Neutrophil (primary cell): ENCODE data around the gene IRGM.
"Not testable (repeated sequence)": the region's sequence is repeated elsewhere in the genome, so short reads cannot be mapped to it uniquely, and the experiment has no call there.

Source experiments
- H3K27ac ChIP-seq: fragments of 200-600 bp; sonication (generic); 2 replicates; pipeline ENCODE4 v1.5.1; 2016; ENCODE audit warnings: mild to moderate bottlenecking, moderate library complexity
- H3K27me3 ChIP-seq: fragments of 200-600 bp; sonication (generic); 2 replicates; pipeline ENCODE4 v1.6.0; 2016; ENCODE audit warnings: mild to moderate bottlenecking
- H3K36me3 ChIP-seq: fragments of 200-600 bp; sonication (generic); 2 replicates; pipeline ENCODE4 v1.5.1; 2017
- H3K4me1 ChIP-seq, 2 experiments: fragments of 200-600 bp in 1 of 2; sonication (generic) in 1 of 2; 1 replicate in 1 of 2; 2 replicates in 1 of 2; pipeline versions ENCODE4 v1.5.1 to v1.6.1; 2013 to 2016; ENCODE audit warnings: low read depth in 1 of 2, low read length in 1 of 2, mild to moderate bottlenecking in 1 of 2, moderate library complexity in 1 of 2; ENCODE audit not compliant: control insufficient read depth in 1 of 2, insufficient read depth in 1 of 2
- H3K4me3 ChIP-seq, 2 experiments: fragments of 200-600 bp in 1 of 2; sonication (generic) in 1 of 2; 1 replicate in 1 of 2; 2 replicates in 1 of 2; pipeline ENCODE4 v1.5.1; 2013 to 2016; ENCODE audit warnings: low read depth in 1 of 2, low read length in 1 of 2, mild to moderate bottlenecking in 1 of 2, moderate library complexity in 1 of 2
- H3K9me3 ChIP-seq: fragments of 200-600 bp; sonication (generic); 2 replicates; pipeline ENCODE4 v1.5.1; 2016
- CTCF ChIP-seq: fragments of 200-600 bp; sonication (generic); IDR thresholded peaks from 2 replicates; pipeline ENCODE4 v1.5.1; 2016; ENCODE audit warnings: antibody characterized with exemption

Gene IRGM

GRCh38 chr5:150816946-150817345, 29.4 kb upstream of the IRGM start:
- Histone ChIP-seq H3K27me3 (no peaks in the 10 kb centered on the region), H3K4me3 (no peak overlapping the region), H3K4me1 (no peaks in the 10 kb centered on the region), H3K9me3 (no peaks in the 10 kb centered on the region), H3K36me3 (no peaks in the 10 kb centered on the region), H3K27ac (no peak overlapping the region)
- TF ChIP-seq CTCF: no peak

GRCh38 chr5:150829744-150830143, 16.6 kb upstream of the IRGM start:
- Histone ChIP-seq H3K9me3 (no peaks in the 10 kb centered on the region), H3K4me3 (no peak overlapping the region), H3K27me3 (no peaks in the 10 kb centered on the region), H3K27ac (no peak overlapping the region), H3K36me3 (no peaks in the 10 kb centered on the region), H3K4me1 (no peaks in the 10 kb centered on the region)
- TF ChIP-seq CTCF: no peak

GRCh38 chr5:150831821-150832220, 14.5 kb upstream of the IRGM start:
- H3K27me3 ChIP-seq, H3K4me3 ChIP-seq, H3K27ac ChIP-seq, H3K9me3 ChIP-seq, H3K36me3 ChIP-seq, H3K4me1 ChIP-seq: not testable (repeated sequence)

- H3K4me1 ChIP-seq: no peaks in the 10 kb centered on the region
- no peaks in the 10 kb centered on the region for H3K9me3 ChIP-seq
- H3K27ac ChIP-seq: no peak overlapping the region
- H3K27me3 ChIP-seq: no peaks in the 10 kb centered on the region
- H3K4me3 ChIP-seq: no peak overlapping the region
- TF ChIP-seq CTCF: no peak
- no peaks in the 10 kb centered on the region for H3K36me3 ChIP-seq
These were observed 10.3 kb upstream of the IRGM start for GRCh38 chr5:150836064-150836463.

- no peaks in the 10 kb centered on the region for H3K4me1 ChIP-seq
- no peak overlapping the region for H3K27ac ChIP-seq
- no peak for TF ChIP-seq CTCF
- H3K9me3 ChIP-seq: no peaks in the 10 kb centered on the region
- H3K27me3 ChIP-seq: no peaks in the 10 kb centered on the region
- H3K36me3 ChIP-seq: no peaks in the 10 kb centered on the region
- H3K4me3 ChIP-seq: no peak overlapping the region
These were observed 9.6 kb upstream of the IRGM start for GRCh38 chr5:150836703-150837102.

- not testable (repeated sequence) for H3K9me3 ChIP-seq, H3K4me3 ChIP-seq, H3K27ac ChIP-seq, H3K36me3 ChIP-seq, H3K27me3 ChIP-seq
- H3K4me1 ChIP-seq: peaks cover 10 to 15% of the 10 kb centered on the region in 2 experiments
These were observed 999 bp upstream of the IRGM start for GRCh38 chr5:150845185-150845859.
